Measurements from ENCODE around the gene HDAC9. TPM values are rescaled to one million over a fixed set of nuclear protein-coding genes. Genes with fewer than 3 reads are reported as not detected.

Gene HDAC9
- total RNA-seq, result 1 to 10 TPM; 1.5 to 4.0 TPM
- polyA plus RNA-seq (2013, experiment 1 of 2), result 18.0 TPM
- polyA plus RNA-seq (2013, experiment 2 of 2), result 17.9 TPM
- long read RNA-seq, experiment 1, partial matches to known transcripts, result 0 of 2 reads
- long read RNA-seq, experiment 1, other reads (novel, unspliced or antisense), result 2 of 2 reads
- long read RNA-seq, experiment 2, partial matches to known transcripts, result 0 of 4 reads
- long read RNA-seq, experiment 2, other reads (novel, unspliced or antisense), result 4 of 4 reads
- long read RNA-seq, experiment 3, full-length matches to known transcripts, result 5 of 13 reads
- long read RNA-seq, experiment 3, partial matches to known transcripts, result 1 of 13 reads
- long read RNA-seq, experiment 3, other reads (novel, unspliced or antisense), result 7 of 13 reads
- long read RNA-seq, experiment 4, result 0 reads

- Histone ChIP-seq H3K9ac (ENCODE audit: extremely low read depth, low read length, poor library complexity, severe bottlenecking) (no peak within 1 kb of the TSS), H3K4me3 (ENCODE audit: low read length) (peak within 1 kb of the TSS; percentile 50), H3K36me3 (ENCODE audit: control insufficient read depth, insufficient read depth, low read length) (no peaks in the 10 kb centered on the region), H3K4me1 (ENCODE audit: control insufficient read depth, insufficient read depth, low read length) (no peaks in the 10 kb centered on the region), H3K27me3 (ENCODE audit: control insufficient read depth, insufficient read depth, low read length, poor library complexity, severe bottlenecking) (no peaks in the 10 kb centered on the region), H3K9me3 (ENCODE audit: control insufficient read depth, low read length) (no peaks in the 10 kb centered on the region), H3K27ac (ENCODE audit: low read depth, low read length) (peak within 1 kb of the TSS; percentile 93)
- peak within 1 kb of the TSS; percentile 75 for H3K27ac Mint-ChIP-seq
- H3K9me3 Mint-ChIP-seq, result no peaks in the 10 kb centered on the region
- H3K36me3 Mint-ChIP-seq (ENCODE audit: low read depth), result no peaks in the 10 kb centered on the region
- DNase-seq, result peak; percentile 75
- peak within 1 kb of the TSS; percentile 50 for H3K4me3 Mint-ChIP-seq
- peaks cover 30% of the 10 kb centered on the region for H3K4me1 Mint-ChIP-seq
- TF ChIP-seq, protein P1, sequence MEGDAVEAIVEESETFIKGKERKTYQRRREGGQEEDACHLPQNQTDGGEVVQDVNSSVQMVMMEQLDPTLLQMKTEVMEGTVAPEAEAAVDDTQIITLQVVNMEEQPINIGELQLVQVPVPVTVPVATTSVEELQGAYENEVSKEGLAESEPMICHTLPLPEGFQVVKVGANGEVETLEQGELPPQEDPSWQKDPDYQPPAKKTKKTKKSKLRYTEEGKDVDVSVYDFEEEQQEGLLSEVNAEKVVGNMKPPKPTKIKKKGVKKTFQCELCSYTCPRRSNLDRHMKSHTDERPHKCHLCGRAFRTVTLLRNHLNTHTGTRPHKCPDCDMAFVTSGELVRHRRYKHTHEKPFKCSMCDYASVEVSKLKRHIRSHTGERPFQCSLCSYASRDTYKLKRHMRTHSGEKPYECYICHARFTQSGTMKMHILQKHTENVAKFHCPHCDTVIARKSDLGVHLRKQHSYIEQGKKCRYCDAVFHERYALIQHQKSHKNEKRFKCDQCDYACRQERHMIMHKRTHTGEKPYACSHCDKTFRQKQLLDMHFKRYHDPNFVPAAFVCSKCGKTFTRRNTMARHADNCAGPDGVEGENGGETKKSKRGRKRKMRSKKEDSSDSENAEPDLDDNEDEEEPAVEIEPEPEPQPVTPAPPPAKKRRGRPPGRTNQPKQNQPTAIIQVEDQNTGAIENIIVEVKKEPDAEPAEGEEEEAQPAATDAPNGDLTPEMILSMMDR (conservative IDR thresholded peaks at IDR 0.05), result no peak
- WGBS, 2 experiments (ENCODE audit: insufficient coverage in 1 of 2, insufficient read length in 1 of 2), result 11 to 23% methylated on average over 5 to 18 of the region's 18 CpGs
- H3K27me3 Mint-ChIP-seq (ENCODE audit: insufficient read depth), result peaks cover 3% of the 10 kb centered on the region
Measured at GRCh38 chr7:18495412-18496340, at the start of gene HDAC9. Gene HDAC9, plus strand, starts transcription at chr7:18495749. Its CDS starts 554 bp downstream, at chr7:18496303.

GRCh38 chr7:18445916-18446520 is 49.5 kb upstream of the HDAC9 start:
- no peak overlapping the region for H3K4me3 Mint-ChIP-seq
- H3K4me3 ChIP-seq (ENCODE audit: low read length), result no peak overlapping the region
- H3K27me3 ChIP-seq (ENCODE audit: control insufficient read depth, insufficient read depth, low read length, poor library complexity, severe bottlenecking), result no peaks in the 10 kb centered on the region
- H3K9me3 Mint-ChIP-seq, result no peaks in the 10 kb centered on the region
- no peaks in the 10 kb centered on the region for H3K9me3 ChIP-seq (ENCODE audit: control insufficient read depth, low read length)
- WGBS, 2 experiments (ENCODE audit: insufficient coverage in 1 of 2, insufficient read length in 1 of 2), result 93 to 100% methylated on average over 1 to 3 of the region's 4 CpGs
- no peaks in the 10 kb centered on the region for H3K36me3 ChIP-seq (ENCODE audit: control insufficient read depth, insufficient read depth, low read length)
- peaks cover 15% of the 10 kb centered on the region for H3K4me1 Mint-ChIP-seq
- H3K27me3 Mint-ChIP-seq (ENCODE audit: insufficient read depth), result no peaks in the 10 kb centered on the region
- H3K36me3 Mint-ChIP-seq (ENCODE audit: low read depth), result no peaks in the 10 kb centered on the region
- no peak overlapping the region for H3K9ac ChIP-seq (ENCODE audit: extremely low read depth, low read length, poor library complexity, severe bottlenecking)
- TF ChIP-seq, protein P1 (conservative IDR thresholded peaks at IDR 0.05), result no peak
- DNase-seq, result no peak
- H3K4me1 ChIP-seq (ENCODE audit: control insufficient read depth, insufficient read depth, low read length), result peaks cover 6% of the 10 kb centered on the region
- H3K27ac Mint-ChIP-seq, result peak overlapping the region; percentile 7
- H3K27ac ChIP-seq (ENCODE audit: low read depth, low read length), result peak overlapping the region; percentile 22

- peaks cover 6% of the 10 kb centered on the region for H3K4me1 ChIP-seq (ENCODE audit: control insufficient read depth, insufficient read depth, low read length)
- H3K9me3 ChIP-seq (ENCODE audit: control insufficient read depth, low read length), result no peaks in the 10 kb centered on the region
- H3K27ac ChIP-seq (ENCODE audit: low read depth, low read length), result no peak overlapping the region
- H3K36me3 ChIP-seq (ENCODE audit: control insufficient read depth, insufficient read depth, low read length), result no peaks in the 10 kb centered on the region
- no peak overlapping the region for H3K4me3 Mint-ChIP-seq
- H3K4me3 ChIP-seq (ENCODE audit: low read length), result no peak overlapping the region
- no peak overlapping the region for H3K9ac ChIP-seq (ENCODE audit: extremely low read depth, low read length, poor library complexity, severe bottlenecking)
- no peak for DNase-seq
- H3K27me3 Mint-ChIP-seq (ENCODE audit: insufficient read depth), result no peaks in the 10 kb centered on the region
- H3K4me1 Mint-ChIP-seq, result peaks cover 9% of the 10 kb centered on the region
- H3K27ac Mint-ChIP-seq, result no peak overlapping the region
- peaks cover 5% of the 10 kb centered on the region for H3K9me3 Mint-ChIP-seq
- TF ChIP-seq, protein P1 (conservative IDR thresholded peaks at IDR 0.05), result no peak
- H3K27me3 ChIP-seq (ENCODE audit: control insufficient read depth, insufficient read depth, low read length, poor library complexity, severe bottlenecking), result no peaks in the 10 kb centered on the region
- H3K36me3 Mint-ChIP-seq (ENCODE audit: low read depth), result no peaks in the 10 kb centered on the region
Measured at GRCh38 chr7:18450019-18450418, 45.5 kb upstream of the HDAC9 start.
